Activated CD4-positive, CD25-positive, alpha-beta regulatory T cell (primary cell): ENCODE results near the gene NCCRP1.
"Not testable (repeated sequence)": the region's sequence is repeated elsewhere in the genome, so short reads cannot be mapped to it uniquely, and the experiment has no call there.

Experiments
- DNase-seq, 4 experiments: peaks; one replicate each; lab custom pipeline; 2025; lab: John Stamatoyannopoulos, UW

NCCRP1 gene

DNA sequence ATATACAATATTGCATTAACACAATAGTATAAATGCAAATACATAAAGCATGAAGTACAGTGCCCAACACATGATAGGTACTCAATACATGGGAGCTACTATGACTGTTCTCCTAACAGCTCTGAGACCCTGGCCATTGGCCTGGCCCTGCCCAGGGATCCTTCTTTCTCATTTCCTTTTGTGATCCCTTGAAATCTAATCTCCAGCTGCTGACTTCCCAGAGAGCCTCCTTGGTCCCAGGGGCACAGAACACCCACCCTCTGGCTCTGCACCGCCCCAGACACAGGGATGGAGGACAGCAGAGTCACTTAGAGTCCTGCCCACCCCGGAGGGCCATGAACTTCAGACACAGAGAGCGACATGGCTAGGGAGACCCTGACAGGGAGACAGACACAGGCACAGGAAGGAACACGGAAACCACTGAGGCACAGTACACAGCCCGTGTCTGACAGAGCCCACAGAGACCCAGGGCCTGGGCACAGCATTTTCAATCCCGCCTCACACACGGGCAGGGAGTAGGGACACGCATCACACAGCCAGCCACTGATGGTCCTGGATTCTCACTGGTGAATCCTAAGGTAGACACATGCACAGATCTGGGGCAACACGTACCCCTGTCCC lies 11.5 kb downstream of the NCCRP1 start:
- DNase-seq = no peak

DNA sequence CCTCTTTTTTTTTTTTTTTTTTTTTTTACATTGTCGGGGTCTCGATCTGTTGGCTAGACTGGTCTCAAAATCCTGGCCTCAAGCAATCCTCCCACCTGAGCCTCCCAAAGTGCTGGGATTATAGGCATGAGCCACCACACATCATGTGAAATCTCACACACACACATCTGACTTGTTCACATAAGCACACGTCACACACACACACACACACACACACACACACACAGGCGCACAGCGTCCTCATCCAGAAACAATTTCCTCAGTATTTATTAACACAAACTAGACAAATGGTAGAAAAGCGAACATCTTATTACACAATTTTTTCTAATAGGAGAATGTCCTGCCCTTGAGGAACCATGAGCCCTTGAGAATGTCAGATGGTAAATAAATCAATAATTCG lies 12.4 kb downstream of the NCCRP1 start:
- DNase-seq = no peak

DNA sequence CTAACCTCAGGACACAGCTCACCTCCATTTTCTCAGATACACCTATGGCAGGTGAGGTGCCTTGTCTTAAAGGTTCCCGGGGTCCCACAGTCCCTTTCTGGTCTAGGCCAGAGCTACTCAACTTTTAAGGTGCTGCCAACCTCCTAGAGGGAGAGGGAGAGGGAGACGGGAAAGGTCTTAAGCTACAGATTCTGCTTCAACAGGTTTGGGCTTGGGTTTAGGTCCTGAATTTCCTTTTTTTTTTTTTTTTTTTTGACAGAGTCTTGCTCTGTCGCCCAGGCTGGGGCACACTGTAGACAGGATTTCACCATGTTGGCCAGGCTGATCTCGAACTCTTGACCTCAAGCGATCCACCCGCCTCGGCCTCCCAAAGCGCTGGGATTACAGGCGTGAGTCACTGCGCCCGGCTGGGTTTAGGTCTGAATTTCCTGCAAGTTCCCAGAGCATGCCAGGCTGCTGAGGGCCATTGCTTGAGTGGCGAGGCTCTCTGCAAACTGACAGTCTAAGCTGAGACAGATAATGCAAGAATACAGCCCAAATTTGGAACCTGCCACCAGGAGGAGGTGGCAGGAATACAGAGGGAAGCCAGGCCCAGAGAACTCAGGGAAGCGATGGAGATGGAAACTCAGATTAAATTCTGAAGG lies 15.1 kb downstream of the NCCRP1 start:
- no peak for DNase-seq

DNA sequence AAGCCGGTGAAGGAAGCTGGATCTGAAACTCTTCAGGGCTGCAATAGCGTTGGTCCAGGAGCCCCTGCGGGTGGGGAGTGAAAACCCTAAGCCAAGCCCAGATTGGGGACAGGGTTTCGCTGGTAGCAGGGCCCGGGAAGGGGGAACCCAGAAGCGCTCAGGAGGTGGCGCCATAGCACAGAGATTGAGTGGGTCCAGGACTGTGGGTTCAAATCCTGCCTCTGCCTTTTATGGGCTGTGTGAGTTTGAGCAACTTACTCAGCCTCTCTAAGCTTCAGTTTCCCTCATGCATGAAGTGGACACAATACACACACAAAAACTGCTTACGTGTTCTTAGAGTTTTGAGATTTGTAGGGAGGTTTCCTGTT lies 15.6 kb downstream of the NCCRP1 start:
- DNase-seq = peak in 3 of 4 experiments; percentile 17 to 30 (median 21)

DNA sequence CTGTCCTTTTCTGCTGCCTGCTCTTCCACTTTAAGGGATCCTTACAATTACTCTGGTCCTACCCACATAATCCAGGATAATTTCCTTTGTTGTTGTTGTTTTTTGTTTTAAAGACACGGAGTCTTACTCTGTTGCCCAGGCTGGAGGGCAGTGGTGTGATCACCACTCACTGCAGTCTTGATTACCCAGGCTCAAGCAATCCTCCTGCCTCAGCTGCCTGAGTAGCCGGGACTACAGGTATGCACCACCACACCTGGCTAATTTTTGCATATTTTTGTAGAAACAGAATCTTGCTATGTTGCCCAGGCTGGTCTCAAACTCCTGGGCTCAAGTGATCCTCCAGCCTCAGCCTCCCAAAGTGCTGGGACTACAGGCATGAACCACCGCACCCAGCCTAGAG lies 18.6 kb downstream of the NCCRP1 start:
- DNase-seq = not testable (repeated sequence)

DNA sequence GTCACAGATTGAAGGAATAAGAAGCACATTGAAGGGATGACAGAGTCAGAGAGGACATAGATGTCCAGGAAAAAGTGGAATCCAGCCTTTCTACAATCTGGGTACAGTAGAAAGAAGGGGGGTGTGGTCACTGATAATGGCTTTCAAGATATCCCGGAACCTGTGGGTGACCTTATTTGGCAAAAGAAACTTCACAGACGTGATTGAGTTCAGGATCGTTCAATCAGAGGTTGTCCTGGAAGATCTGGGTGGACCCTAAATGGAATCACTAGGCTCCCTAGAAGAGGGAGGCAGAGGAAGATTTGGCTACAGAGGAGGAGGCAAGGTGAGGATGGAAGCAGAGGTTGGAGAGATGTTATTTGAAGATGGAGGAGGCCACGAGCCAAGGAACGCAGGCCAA lies 20.3 kb downstream of the NCCRP1 start:
- DNase-seq = no peak

DNA sequence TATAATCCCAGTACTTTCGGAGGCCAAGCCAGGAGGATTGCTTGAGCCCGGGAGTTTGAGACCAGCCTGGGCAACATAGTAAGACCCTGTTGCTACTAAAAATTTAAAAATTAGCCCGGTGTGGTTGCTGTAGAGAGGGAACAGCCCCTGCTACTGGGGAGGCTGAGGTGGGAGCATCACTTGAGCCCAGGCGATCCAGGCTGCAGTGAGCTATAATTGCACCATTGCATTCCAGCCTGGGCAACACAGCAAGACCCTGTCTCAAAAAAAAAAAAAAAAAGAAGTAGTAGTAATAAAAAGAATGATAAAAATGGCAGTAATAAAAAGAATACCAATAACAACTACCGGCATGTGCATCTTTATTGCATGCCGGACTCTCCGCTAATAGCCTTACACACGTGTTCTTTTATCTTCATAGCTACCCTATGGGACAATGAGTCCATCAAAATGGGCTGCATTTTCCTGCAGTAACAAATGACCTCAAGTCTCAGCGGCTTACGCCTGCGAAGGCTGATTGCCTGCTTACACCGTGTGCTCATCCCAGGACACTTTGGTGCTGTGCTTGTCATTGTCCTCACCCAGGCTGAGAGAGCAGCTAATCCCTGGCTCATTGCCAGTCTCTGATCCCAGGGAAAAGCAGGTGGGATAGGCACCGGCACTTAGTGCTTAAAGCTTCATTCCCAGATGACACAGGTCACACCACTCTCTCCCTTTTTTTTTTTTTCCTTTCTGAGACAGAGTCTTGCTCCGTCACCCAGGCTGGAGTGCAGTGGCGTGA lies 21.7 kb downstream of the NCCRP1 start:
- no peak for DNase-seq

DNA sequence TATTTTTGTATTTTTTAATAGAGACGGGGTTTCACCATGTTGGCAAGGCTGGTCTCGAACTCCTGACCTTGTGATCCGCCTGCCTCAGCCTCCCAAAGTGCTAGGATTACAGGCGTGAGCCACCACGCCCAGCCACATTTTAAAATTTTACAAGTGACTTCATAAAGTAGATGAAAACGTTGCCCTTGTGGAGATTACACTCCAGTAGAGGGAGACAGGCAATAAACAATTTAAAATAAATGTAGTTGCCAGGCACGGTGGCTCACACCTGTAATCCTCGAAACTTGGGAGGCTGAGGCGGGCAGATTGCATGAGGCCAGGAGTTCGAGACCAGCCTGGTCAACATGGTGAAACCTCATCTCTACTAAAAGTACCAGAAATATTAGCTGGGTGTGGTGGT lies 22.3 kb downstream of the NCCRP1 start:
- not testable (repeated sequence) for DNase-seq

DNA sequence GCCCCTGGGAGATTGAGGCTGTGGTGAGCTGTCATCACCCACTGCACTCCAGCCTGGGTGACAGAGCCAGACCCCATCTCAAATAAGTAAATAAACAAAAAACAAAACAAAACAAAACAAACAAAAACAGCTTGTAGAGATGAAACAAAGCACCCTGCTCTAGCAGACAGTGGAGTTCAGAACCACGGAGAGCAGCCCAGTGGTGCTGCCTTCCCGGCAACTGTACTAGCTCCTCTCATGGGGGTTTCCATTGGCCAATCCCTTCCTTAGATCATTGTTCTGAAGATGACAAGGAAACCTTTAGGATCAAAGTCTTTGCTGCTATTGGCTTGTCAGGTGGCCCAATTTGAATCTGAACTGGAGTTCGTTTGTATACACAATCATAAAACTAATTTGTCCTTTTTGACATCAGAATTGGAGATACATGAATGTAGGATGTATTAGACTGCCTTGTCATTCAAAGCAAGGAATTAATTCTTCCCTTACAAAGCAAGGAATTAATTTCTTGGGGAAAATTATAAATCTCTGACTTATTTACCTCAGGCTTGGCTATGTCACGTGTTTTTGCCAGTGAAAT lies 27.0 kb downstream of the NCCRP1 start:
- DNase-seq = no peak

DNA sequence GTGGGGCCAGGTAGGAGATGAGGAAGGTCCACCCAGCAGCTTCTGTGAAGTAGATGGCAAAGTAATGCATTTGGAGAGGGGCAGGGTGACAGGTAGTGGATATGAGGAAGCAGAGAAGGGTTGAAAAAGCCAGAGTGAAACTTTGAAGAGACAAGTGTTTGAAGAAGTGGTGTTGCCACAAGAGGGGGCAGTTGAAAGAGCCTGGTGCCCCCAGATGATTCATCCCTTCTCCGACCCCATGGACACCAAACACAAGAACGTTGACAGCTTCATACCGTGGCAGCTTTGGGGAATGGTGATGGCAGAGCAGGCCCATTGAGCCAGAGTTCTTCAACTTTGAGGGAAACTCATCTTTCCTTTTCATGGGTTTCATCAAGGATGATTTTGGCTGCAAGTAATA lies 28.1 kb downstream of the NCCRP1 start:
- no peak for DNase-seq

DNA sequence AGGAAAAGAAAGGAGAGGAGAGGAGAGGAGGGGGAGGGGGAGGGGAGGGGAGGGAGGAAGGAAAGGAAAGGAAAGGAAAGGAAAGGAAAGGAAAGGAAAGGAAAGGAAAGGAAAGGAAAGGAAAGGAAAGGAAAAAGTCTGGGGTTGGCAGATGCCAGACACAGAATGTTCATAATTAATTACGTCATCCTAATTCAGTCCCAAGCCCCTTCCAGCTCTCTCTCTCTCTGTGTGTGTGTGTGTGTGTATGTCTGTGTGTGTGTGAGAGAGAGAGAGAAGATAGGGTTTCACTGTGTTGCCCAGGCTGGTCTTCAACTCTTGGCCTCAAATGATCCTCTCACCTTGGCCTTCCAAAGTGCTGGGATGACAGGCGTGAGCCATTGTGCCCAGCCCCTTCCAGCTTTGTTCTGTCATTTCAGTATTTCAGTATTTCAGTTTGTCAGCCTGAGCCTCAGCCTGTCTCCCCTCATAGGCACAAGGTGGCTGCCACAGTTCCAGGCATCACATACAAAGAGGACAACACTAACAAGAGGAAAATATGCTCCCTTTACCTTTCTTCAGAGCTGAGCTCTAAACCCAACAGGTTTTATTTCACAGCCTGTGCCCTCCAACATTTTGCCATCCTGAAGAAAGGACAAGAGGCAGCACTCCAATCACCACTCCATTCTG lies 33.5 kb downstream of the NCCRP1 start:
- no peak for DNase-seq

DNA sequence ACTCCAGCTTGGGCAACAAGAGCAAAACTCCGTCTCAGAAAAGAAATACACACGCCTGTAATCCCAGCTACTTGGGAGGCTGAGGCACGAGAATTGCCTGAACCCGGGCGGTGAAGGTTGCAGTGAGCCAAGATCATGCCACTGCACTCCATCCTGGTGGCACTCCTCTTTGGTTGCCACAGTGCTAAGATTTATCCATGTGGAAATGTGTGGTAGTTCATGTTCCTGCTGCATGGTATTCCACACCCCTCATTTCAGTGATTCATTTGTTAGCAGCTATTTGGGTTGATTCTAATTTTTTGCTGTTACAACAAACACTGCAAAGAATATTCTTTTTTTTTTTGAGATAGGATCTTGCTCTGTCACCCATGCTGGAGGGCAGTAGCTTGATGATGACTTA lies 35.9 kb downstream of the NCCRP1 start:
- DNase-seq = no peak

DNA sequence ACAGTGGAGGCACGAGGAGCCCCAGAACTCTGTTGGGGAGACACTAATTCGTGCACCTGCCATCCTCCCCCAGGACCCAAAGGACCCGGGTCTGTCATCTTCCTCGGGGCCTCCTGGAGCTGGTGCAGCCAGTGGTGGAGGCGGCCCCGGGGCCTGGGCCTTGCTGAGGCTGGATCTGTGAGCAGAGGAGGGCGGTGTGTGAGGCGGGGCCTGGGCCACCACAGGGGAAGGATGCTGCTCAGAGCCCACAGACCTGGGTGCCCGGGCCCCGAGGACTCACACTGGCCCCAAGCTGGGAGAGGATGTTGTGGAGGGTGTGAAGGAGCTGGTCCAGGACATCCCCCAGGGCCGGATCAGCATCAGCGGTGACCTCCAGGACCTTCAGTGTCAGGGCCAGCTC lies 39.8 kb downstream of the NCCRP1 start:
- DNase-seq = no peak

DNA sequence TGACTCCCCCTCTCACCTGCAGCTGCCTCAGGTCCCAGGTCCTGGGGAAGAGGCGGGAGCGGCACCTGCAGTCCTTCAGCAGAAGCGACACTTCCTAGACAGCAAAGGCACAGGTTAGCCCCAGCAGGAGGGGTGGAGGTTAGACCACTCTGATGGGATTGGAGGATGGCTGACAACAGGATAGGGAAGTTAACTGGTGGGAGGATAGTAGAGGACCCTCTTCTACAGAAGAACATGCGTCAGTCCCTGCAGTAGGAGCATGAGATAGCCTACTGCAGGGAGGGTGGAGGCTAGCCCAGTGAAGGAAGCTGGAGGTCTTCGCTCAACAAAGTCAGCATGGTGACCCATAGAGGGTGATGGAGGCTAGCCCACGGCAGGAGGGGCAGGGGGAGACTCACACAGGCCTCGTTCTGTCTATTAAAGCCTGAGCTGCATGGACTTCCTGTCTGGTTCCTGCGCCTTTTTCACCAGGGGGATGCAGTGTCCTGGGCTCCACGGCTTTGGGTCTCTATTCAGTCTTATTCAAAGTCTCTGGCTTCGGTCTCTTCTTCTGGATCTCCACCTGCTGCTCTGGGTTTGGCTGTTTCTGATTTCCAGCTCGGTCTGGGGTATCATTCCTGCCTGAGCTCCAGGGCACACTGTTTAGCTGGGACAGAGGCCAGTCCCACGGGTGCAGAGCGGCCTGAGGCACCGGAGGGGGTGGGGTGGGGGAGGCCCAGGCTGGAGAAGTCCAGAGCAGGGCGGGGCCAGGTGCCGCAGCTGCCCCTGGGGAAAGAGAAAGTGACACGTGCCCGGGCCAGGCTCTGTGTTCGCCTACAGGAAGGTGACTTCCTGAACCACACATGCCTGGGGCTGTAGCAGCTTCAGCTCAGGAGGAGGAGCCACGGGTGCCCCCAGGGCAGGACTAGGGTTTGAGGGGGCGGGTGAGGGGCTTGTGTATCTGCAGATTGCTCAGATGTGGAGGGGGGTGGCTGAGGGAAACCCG lies 40.7 kb downstream of the NCCRP1 start:
- DNase-seq = peak in 2 of 4 experiments; percentile 23

DNA sequence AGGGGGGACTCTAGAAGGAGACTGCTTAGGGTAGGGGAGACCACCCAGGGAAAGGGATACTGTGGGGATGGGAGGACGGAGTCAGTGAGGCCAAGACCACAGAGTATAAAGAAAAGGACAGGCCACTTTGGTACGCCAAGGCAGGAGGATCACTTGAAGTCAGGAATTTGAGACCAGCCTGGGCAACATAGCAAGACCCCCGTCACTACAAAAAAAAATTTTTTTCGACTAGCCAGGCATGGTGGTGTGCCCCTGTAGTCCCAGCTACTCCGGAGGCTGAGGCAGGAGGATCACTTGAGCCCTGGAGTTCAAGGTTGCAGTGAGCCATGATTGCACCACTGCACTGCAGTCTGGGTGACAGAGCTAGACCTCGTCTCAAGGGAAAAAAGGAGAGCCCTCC lies 41.4 kb downstream of the NCCRP1 start:
- no peak for DNase-seq

DNA sequence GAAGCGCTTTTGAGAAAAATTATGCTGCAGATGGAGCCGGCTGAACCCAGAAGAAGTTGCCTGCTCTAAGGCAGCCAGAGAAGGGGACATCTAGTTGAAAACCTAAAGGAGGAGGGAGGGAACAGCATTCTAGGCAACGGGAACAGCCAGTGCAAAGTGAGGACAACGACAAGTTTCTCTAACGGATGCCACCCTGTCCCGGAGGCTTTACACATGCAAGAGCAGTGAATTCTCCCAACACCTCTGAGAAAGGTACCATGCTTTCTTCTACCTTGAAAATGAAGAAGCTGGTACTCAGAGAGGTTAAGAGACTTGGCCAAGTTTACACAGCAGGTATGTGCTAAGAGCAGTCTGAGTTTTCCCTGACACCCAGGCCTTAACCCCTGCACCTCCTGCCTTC lies 42.2 kb downstream of the NCCRP1 start:
- no peak for DNase-seq

DNA sequence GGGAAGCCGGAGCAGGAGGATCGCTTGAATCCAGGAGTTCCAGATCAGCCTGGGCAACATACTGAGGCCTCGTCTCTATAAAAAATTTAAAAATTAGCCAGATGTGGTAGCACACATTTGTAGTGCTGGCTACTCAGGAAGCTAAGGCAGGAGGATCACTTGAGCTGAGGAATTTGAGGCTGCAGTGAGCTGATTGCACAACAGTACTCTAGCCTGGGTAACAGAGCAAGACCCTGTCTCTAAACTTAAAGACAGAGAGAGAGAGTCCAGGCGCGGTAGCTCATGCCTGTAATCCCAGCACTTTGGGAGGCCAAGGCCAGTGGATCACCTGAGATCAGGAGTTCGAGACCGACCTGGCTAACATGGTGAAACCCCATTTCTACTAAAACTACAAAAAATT lies 43.7 kb downstream of the NCCRP1 start:
- no peak for DNase-seq

DNA sequence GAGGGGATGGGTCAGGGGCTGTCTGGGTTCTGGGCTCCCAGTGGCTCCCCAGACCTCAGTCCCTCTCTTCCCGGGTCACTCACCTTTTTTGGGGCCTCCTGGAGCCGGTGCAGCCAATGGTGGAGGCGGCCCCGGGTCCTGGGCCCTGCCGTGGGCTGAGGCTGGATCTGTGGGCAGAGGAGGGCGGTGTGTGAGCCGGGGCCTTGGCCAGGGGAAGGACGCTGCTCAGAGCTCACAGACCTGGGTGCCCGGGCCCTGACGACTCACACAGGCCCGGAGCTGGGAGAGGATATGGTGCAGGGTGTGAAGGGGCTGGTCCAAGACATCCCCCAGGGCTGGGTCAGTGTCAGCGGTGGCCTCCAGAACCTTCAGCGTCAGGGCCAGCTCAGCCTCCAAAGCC lies 47.0 kb downstream of the NCCRP1 start:
- DNase-seq = not testable (repeated sequence)

DNA sequence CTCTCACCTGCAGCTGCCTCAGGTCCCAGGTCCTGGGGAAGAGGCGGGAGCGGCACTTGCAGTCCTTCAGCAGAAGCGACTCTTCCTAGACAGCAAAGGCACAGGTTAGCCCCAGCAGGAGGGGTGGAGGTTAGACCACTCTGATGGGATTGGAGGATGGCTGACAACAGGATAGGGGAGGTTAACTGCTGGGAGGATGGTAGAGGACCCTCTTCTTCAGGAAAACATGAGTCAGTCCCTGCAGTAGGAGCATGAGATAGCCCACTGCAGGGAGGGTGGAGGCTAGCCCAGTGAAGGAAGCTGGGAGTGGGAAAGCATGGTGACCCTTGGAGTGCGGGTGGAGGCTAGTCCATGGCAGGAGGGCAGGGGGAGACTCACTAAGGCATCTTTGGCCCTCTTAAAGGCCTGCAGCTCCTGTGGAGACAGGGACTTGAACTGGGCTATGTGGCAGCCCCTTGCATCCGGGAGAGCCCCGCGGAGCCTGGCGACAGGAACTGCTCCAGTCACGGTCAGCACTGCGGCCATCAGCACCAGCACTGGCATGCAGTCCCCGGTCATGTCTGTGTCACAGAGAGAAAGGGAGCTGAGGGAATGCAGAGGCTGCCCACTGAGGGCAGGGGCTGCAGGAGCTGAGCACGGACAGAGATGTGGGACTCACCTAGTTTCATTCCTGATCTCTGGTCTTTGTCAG lies 47.8 kb downstream of the NCCRP1 start, which contains the start of gene IFNL3:
TSS of gene IFNL3 (minus strand) at position 597 of the 691 bp plus-strand sequence. CDS start at position 558, 39 bp downstream.
- not testable (repeated sequence) for DNase-seq

DNA sequence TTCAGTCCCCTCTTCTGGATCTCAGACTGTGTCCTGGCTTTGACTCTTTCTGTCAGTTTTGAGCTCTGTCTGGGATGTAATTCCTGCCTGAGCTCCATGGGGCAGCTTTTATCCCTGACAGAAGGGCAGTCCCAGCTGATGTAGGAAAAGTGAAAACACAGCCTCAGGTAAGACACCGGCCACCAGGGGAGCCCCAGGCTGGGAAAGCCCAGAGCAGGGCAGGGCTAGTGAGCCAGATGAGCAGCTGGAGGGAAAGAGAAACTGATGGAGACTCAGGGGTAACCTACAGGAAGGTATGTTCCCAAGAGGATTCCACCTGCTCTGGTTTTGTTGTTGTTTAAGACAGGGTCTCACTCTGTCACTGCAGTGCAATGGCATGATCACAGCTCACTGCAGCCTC lies 48.4 kb downstream of the NCCRP1 start:
- DNase-seq = not testable (repeated sequence)
